Measurements from ENCODE around the gene IL1R1.

IL1R1 gene

DNA sequence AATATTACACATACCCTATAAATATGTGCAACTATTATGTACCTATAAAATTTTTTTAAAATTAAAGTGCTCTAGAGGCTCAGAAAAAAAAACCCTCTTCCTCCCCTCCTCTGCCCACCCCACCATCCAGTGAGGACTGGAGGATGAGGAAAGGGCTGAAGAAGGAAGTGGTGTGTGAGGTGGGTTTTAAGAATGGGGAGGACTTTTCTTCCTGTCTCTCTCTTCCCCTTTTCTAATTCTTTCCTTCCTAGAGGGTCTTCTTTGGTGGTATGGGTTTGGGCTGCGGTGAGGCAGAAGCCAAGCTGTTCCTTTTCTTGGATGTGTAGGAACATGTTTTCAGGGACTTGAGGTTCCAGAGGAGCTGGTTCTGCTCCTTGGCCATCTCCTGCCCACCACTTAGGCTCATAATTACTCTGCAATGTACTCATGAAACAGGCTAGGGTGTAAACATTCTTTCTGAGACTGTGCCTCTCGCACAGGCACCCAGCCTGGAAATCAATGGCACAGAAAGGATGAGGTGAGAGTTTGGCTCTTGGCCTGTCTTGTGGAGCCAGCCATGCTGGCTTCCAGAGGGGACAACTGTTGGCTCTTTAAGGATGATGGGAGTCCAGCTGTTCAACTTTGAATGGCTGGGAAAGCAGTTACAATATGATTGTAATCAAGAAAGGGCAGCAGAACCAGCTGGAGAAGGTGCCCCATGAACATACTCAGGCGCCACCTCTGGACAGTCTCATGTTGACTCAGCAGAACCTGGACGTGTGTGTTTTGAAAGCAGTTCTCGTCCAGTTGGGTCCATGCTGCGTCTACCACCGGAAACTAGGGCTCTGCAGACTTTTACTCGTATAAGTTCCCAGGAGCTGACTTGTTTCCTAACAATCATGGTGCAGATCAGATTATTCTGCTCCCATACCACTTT, 82.5 kb downstream of the IL1R1 start:
- Histone ChIP-seq H3K9ac (ENCODE audit: low read length) (no peak overlapping the region), H3K4me3 (ENCODE audit: low read length) (no peak overlapping the region), H3K4me1 (ENCODE audit: control insufficient read depth, insufficient read depth, low read length) (peaks cover 33% of the 10 kb centered on the region), H3K27me3 (replicated peaks; ENCODE audit: control insufficient read depth, insufficient read depth, low read length) (no peaks in the 10 kb centered on the region), H3K36me3 (ENCODE audit: control insufficient read depth, insufficient read depth, low read length, severe bottlenecking) (peaks cover 7% of the 10 kb centered on the region), H3K9me3 (ENCODE audit: control insufficient read depth, low read length) (no peaks in the 10 kb centered on the region)
- DNase-seq (ENCODE audit: low read depth), result no peak

DNA sequence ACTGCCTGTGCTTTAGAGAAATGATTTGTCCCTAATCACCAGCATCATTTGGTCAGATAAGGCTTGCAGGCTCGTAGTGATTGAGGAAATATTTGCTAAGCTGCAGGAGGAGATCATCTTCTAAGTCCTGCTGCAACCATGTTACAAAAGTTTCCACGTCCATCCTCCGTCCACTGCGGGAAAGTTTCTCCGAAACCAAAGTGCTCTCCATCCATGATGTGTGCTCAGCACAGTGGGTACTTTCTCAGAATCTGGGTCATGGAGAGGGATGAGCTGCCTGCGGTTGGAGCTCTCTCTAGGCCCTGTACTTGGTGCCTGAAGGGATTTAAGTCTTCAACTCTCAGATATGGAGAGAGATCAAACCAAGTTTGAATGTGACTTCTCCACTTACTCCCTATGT, 83.6 kb downstream of the IL1R1 start:
- Histone ChIP-seq H3K4me1 (ENCODE audit: control insufficient read depth, insufficient read depth, low read length) (peaks cover 37% of the 10 kb centered on the region), H3K4me3 (ENCODE audit: low read length) (no peak overlapping the region), H3K36me3 (ENCODE audit: control insufficient read depth, insufficient read depth, low read length, severe bottlenecking) (peaks cover under 1% of the 10 kb centered on the region), H3K9me3 (ENCODE audit: control insufficient read depth, low read length) (no peaks in the 10 kb centered on the region), H3K27me3 (replicated peaks; ENCODE audit: control insufficient read depth, insufficient read depth, low read length) (no peaks in the 10 kb centered on the region), H3K9ac (ENCODE audit: low read length) (peak overlapping the region; percentile 80)
- no peak for DNase-seq (ENCODE audit: low read depth)

DNA sequence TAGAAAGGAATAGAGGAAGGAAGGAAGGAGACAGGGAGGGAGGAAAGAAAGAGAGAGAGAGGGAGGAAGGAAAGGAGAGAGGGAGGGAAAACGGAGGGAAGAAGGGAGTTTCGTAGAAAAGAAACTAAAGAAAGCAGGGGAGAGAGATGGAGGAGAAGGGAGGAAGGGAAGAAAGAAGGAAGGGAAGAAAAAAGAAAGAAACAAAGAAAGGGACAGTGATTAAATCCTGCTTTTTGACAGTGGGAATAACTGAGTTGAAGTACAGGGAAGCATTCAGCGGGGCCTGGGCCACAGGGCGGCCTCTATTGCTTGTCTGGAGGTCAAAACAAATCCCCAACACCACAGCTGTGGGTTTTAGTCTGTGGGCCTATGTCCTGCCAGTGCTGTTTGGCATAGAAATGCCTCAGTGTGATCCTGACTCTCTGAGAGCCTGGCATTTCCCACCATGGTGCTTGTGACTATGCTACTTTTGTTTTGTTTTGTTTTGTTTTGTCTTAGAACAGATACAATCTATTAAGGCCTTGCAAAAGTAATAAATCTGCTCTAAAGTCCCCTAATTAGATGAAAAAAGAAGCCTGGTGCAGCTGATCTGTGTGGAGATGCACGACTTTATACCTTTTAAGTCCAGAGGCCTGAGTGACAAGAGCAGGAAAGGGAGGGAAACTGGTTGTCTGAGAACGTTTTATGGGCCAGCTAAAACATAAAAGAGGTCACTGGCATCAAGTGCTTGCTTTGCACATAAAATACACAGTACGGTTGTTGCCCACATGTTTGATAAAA, 84.3 kb downstream of the IL1R1 start:
- no peak for DNase-seq (ENCODE audit: low read depth)
- Histone ChIP-seq H3K9ac (ENCODE audit: low read length) (peak overlapping the region; percentile 80), H3K4me1 (ENCODE audit: control insufficient read depth, insufficient read depth, low read length) (peaks cover 37% of the 10 kb centered on the region), H3K27me3 (replicated peaks; ENCODE audit: control insufficient read depth, insufficient read depth, low read length) (no peaks in the 10 kb centered on the region), H3K9me3 (ENCODE audit: control insufficient read depth, low read length) (no peaks in the 10 kb centered on the region), H3K4me3 (ENCODE audit: low read length) (peak overlapping the region; percentile 58), H3K36me3 (ENCODE audit: control insufficient read depth, insufficient read depth, low read length, severe bottlenecking) (no peaks in the 10 kb centered on the region)

DNA sequence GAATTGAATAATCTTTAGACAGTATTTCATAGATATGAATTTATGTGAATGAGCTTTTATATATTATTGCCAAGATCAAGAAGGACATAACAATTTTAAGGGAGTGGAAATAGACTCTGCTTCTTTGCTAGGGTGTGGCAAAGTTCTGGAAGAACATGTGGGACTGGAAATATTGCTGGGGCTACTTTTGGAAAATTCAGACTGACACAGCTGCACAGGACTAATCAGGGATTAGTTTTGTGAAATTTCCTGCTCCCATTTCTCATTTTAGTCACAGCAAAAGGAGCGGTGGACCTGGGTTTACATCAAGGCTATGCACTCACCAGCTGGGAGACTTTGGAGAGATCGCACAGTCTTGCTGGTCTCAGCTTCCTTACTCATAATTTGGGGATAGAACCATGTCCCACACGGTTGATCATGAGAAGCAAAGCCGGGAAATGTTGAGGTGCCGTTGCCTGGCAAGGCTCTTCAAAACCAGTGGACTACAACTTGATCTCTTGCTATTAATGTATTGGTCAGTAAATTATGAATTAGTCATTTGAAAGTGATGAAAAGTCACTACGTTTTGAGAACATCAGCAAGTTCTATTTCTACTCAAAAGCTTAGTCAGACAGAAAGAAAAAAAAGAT, 86.7 kb downstream of the IL1R1 start:
- H3K4me1 ChIP-seq (ENCODE audit: control insufficient read depth, insufficient read depth, low read length), result peaks cover 37% of the 10 kb centered on the region
- peak overlapping the region; percentile 71 for H3K9ac ChIP-seq (ENCODE audit: low read length)
- H3K27me3 ChIP-seq (replicated peaks; ENCODE audit: control insufficient read depth, insufficient read depth, low read length), result no peaks in the 10 kb centered on the region
- peak overlapping the region; percentile 40 for H3K4me3 ChIP-seq (ENCODE audit: low read length)
- DNase-seq (ENCODE audit: low read depth), result peak; percentile 11
- H3K36me3 ChIP-seq (ENCODE audit: control insufficient read depth, insufficient read depth, low read length, severe bottlenecking), result no peaks in the 10 kb centered on the region
- H3K9me3 ChIP-seq (ENCODE audit: control insufficient read depth, low read length), result no peaks in the 10 kb centered on the region

Measured in adipocyte (in vitro differentiated cells).